ENCODE results near the gene UGT1A9.

UGT1A9 gene

GRCh38 chr2:233811087-233811486 is 139.4 kb downstream of the UGT1A9 start:
- Histone ChIP-seq H3K36me3 (ENCODE audit: control insufficient read depth, insufficient read depth, low read length) (no peaks in the 10 kb centered on the region), H3K4me3 (replicated peaks; ENCODE audit: low read depth, low read length) (no peak overlapping the region), H3K27me3 (replicated peaks; ENCODE audit: control insufficient read depth, insufficient read depth, low read length) (no peaks in the 10 kb centered on the region; the same call in none of the 2 replicates)
- DNase-seq (ENCODE audit: extremely low read depth, insufficient read length): no peak
- no peak for TF ChIP-seq CTCF (IDR thresholded peaks at IDR 0.05; ENCODE audit: insufficient read depth, low read length, poor library complexity, severe bottlenecking)

DNA sequence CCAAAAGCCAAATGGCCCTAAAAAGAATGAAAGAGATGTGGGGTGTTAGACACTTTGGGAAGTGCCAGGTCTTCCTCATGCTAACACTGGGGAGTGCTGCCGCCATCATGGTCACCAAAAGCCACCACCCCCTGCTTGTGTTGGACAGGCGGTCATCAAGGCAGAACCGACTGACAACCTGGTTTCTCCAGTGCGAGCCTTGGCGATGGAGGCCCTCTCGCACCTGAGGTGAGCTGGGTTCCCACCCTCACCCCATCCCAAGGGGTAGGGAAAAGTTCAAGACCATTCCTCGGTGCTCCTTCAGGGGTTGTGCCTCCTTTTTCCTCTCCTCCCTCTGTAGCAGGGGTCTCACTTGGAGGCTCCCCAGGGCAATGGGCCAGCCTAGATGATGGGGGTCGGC is 140.0 kb downstream of the UGT1A9 start:
- TF ChIP-seq CTCF (IDR thresholded peaks at IDR 0.05; ENCODE audit: insufficient read depth, low read length, poor library complexity, severe bottlenecking): no peak
- Histone ChIP-seq H3K27me3 (replicated peaks; ENCODE audit: control insufficient read depth, insufficient read depth, low read length) (no peaks in the 10 kb centered on the region; the same call in none of the 2 replicates), H3K4me3 (replicated peaks; ENCODE audit: low read depth, low read length) (no peak overlapping the region), H3K36me3 (ENCODE audit: control insufficient read depth, insufficient read depth, low read length) (no peaks in the 10 kb centered on the region)
- DNase-seq (ENCODE audit: extremely low read depth, insufficient read length): no peak

GRCh38 chr2:233813236-233814055 is 141.7 kb downstream of the UGT1A9 start:
- H3K36me3 ChIP-seq (ENCODE audit: control insufficient read depth, insufficient read depth, low read length): no peaks in the 10 kb centered on the region
- no peak for TF ChIP-seq CTCF (IDR thresholded peaks at IDR 0.05; ENCODE audit: insufficient read depth, low read length, poor library complexity, severe bottlenecking)
- H3K27me3 ChIP-seq (replicated peaks; ENCODE audit: control insufficient read depth, insufficient read depth, low read length): no peaks in the 10 kb centered on the region; the same call in 1 of the 2 replicates
- DNase-seq (ENCODE audit: extremely low read depth, insufficient read length): no peak
- no peak overlapping the region for H3K4me3 ChIP-seq (replicated peaks; ENCODE audit: low read depth, low read length)

GRCh38 chr2:233814056-233814835 is 142.5 kb downstream of the UGT1A9 start:
- Histone ChIP-seq H3K27me3 (replicated peaks; ENCODE audit: control insufficient read depth, insufficient read depth, low read length) (no peaks in the 10 kb centered on the region), H3K36me3 (ENCODE audit: control insufficient read depth, insufficient read depth, low read length) (no peaks in the 10 kb centered on the region), H3K4me3 (replicated peaks; ENCODE audit: low read depth, low read length) (no peak overlapping the region)
- no peak for TF ChIP-seq CTCF (IDR thresholded peaks at IDR 0.05; ENCODE audit: insufficient read depth, low read length, poor library complexity, severe bottlenecking)
- DNase-seq (ENCODE audit: extremely low read depth, insufficient read length): no peak

DNA sequence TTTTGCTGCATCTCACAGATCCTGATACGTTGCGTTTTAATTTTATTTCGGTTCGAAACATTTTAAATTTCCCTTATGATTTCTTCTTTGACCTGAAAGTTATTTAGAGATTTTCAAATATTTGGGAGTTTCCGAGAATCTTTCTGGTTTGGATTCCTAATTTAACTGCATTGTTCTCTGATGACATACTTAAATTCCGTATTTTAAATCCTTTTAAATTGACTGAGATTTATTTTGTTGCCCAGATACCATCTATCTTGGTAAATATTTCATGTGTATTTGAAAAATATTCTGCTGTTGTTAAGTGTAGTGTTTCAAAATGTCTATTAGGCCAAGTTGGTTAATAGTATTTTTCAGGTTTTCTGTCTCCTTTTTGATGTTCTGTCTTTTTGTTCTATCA is 144.2 kb downstream of the UGT1A9 start:
- no peaks in the 10 kb centered on the region for H3K36me3 ChIP-seq (ENCODE audit: control insufficient read depth, insufficient read depth, low read length)
- H3K4me3 ChIP-seq (replicated peaks; ENCODE audit: low read depth, low read length): no peak overlapping the region
- 0 out of 2 replicates have a peak, but pooled peaks cover 2% of the 10 kb centered on the region for H3K27me3 ChIP-seq (replicated peaks; ENCODE audit: control insufficient read depth, insufficient read depth, low read length)
- DNase-seq (ENCODE audit: extremely low read depth, insufficient read length): no peak
- TF ChIP-seq CTCF (IDR thresholded peaks at IDR 0.05; ENCODE audit: insufficient read depth, low read length, poor library complexity, severe bottlenecking): no peak

Measured in GM06990 (cell line).